SK-N-SH treated with all-trans-retinoic acid at 6 μM for 48 hours (cell line): ENCODE data around the gene IKBKE.
A peak's percentile ranks its signal among the peaks of the same experiment; 100 is the strongest.

Source experiments
- ATAC-seq: fragments of 200-7000 bp; cut with Tn5 transposase; 3 replicates; pipeline ENCODE4 v1.9.1; 2020; ENCODE audit warnings: mild to moderate bottlenecking, moderate library complexity
- ARNTL ChIP-seq: fragments of 450-650 bp; formaldehyde crosslinking; IDR thresholded peaks from 2 replicates; pipeline ENCODE4 v1.5.0; 2020; ENCODE audit warnings: low read depth, mild to moderate bottlenecking, moderate library complexity, borderline replicate concordance
- CSDC2 ChIP-seq: fragments of 250-450 bp; sonication (Bioruptor Pico); IDR thresholded peaks from 2 replicates; pipeline ENCODE4 v1.5.0; 2020; ENCODE audit warnings: mild to moderate bottlenecking, moderate library complexity
- ESRRG ChIP-seq: fragments of 250-450 bp; sonication (Bioruptor Pico); IDR thresholded peaks from 2 replicates; pipeline ENCODE4 v1.6.1; 2021; ENCODE audit warnings: mild to moderate bottlenecking
- GLIS3 ChIP-seq: fragments of 250-450 bp; sonication (Bioruptor Pico); IDR thresholded peaks from 2 replicates; pipeline ENCODE4 v1.5.0; 2020; ENCODE audit warnings: mild to moderate bottlenecking, moderate library complexity
- ISL1 ChIP-seq: fragments of 250-450 bp; sonication (Bioruptor Pico); IDR thresholded peaks from 2 replicates; pipeline ENCODE4 v2.1.2; 2022; ENCODE audit warnings: mild to moderate bottlenecking, moderate library complexity
- OSR1 ChIP-seq: fragments of 250-450 bp; sonication (Bioruptor Pico); IDR thresholded peaks from 2 replicates; pipeline ENCODE4 v1.8.0; 2022; ENCODE audit warnings: moderate library complexity, mild to moderate bottlenecking, inconsistent platforms
- PPARA ChIP-seq: fragments of 250-450 bp; sonication (Bioruptor Pico); IDR thresholded peaks from 2 replicates; pipeline ENCODE4 v1.5.0; 2020; ENCODE audit warnings: mild to moderate bottlenecking, borderline replicate concordance
- RARB ChIP-seq: fragments of 250-450 bp; sonication (Bioruptor Pico); IDR thresholded peaks from 2 replicates; pipeline ENCODE4 v1.8.0; 2021; ENCODE audit warnings: mild to moderate bottlenecking, moderate library complexity
- SNAI2 ChIP-seq: fragments of 250-450 bp; sonication (Bioruptor Pico); IDR thresholded peaks from 2 replicates; pipeline ENCODE4 v1.5.0; 2020; ENCODE audit warnings: mild to moderate bottlenecking, moderate library complexity
- TCF4 ChIP-seq: fragments of 250-450 bp; sonication (Bioruptor Pico); IDR thresholded peaks from 2 replicates; pipeline ENCODE4 v1.8.0; 2021; ENCODE audit warnings: mild to moderate bottlenecking, moderate library complexity, borderline replicate concordance
- TOX ChIP-seq: fragments of 250-450 bp; sonication (Bioruptor Pico); IDR thresholded peaks from 2 replicates; pipeline ENCODE4 v1.8.0; 2021; ENCODE audit warnings: mild to moderate bottlenecking, moderate library complexity, borderline replicate concordance
- ZC3H10 ChIP-seq: fragments of 250-450 bp; sonication (Bioruptor Pico); IDR thresholded peaks from 2 replicates; pipeline ENCODE4 v1.5.1; 2021; ENCODE audit warnings: mild to moderate bottlenecking, moderate library complexity
- ZFP3 ChIP-seq: fragments of 250-450 bp; sonication (Bioruptor Pico); IDR thresholded peaks from 2 replicates; pipeline ENCODE4 v1.5.0; 2020; ENCODE audit warnings: mild to moderate bottlenecking, moderate library complexity
- ZFP30 ChIP-seq: fragments of 450-650 bp; formaldehyde crosslinking; IDR thresholded peaks from 2 replicates; pipeline ENCODE4 v1.5.0; 2022; ENCODE audit warnings: mild to moderate bottlenecking, moderate library complexity
- ZNF565 ChIP-seq: fragments of 450-650 bp; formaldehyde crosslinking; conservative IDR thresholded peaks from 2 replicates; pipeline ENCODE4 v1.5.0; 2020; ENCODE audit warnings: low read depth, mild to moderate bottlenecking, moderate library complexity
- ZNF70 ChIP-seq: fragments of 450-650 bp; formaldehyde crosslinking; IDR thresholded peaks from 2 replicates; pipeline ENCODE4 v1.5.0; 2020; ENCODE audit warnings: mild to moderate bottlenecking, moderate library complexity
- ZNF8 ChIP-seq: fragments of 450-650 bp; formaldehyde crosslinking; IDR thresholded peaks from 2 replicates; pipeline ENCODE4 v1.5.0; 2020; ENCODE audit warnings: mild to moderate bottlenecking, moderate library complexity
- TF ChIP-seq, protein P1 (sequence below): fragments of 250-450 bp; sonication (Bioruptor Pico); IDR thresholded peaks from 2 replicates; pipeline ENCODE4 v1.5.0; 2020; ENCODE audit warnings: mild to moderate bottlenecking, moderate library complexity
- TF ChIP-seq, protein P2 (sequence below): fragments of 250-450 bp; sonication (Bioruptor Pico); IDR thresholded peaks from 2 replicates; pipeline ENCODE4 v1.5.1; 2020; ENCODE audit warnings: low read depth, mild to moderate bottlenecking, moderate library complexity
- TF ChIP-seq, protein P3 (sequence below): fragments of 250-450 bp; sonication (Bioruptor Pico); IDR thresholded peaks from 2 replicates; pipeline ENCODE4 v1.8.0; 2020; ENCODE audit warnings: mild to moderate bottlenecking, moderate library complexity, borderline replicate concordance
- TF ChIP-seq, protein P4 (sequence below): fragments of 250-450 bp; sonication (Bioruptor Pico); IDR thresholded peaks from 2 replicates; pipeline ENCODE4 v1.8.0; 2021; ENCODE audit warnings: low read depth, mild to moderate bottlenecking, moderate library complexity, borderline replicate concordance

The IKBKE gene

DNA sequence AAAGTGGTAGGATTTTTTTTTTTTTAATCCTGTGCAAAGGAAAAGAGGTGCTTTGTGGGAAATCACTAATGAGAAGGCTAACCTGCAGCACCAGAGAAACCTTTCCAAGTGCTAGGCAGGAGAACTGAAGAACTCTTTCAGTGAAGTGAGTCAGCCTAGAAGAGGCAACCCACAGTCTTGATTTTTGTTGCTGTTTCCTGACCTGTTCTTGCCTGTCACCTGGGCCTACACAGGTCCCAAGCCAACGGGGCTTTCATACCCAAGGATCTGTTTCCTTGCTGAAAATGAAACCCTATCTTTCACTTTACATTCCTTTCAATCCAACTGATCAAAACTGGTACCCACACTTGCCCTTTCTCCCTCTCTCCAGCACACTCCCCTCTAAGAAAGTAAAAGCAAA lies 7.1 kb upstream of the IKBKE start:
- ATAC-seq = no peak
- TF ChIP-seq, protein P1, sequence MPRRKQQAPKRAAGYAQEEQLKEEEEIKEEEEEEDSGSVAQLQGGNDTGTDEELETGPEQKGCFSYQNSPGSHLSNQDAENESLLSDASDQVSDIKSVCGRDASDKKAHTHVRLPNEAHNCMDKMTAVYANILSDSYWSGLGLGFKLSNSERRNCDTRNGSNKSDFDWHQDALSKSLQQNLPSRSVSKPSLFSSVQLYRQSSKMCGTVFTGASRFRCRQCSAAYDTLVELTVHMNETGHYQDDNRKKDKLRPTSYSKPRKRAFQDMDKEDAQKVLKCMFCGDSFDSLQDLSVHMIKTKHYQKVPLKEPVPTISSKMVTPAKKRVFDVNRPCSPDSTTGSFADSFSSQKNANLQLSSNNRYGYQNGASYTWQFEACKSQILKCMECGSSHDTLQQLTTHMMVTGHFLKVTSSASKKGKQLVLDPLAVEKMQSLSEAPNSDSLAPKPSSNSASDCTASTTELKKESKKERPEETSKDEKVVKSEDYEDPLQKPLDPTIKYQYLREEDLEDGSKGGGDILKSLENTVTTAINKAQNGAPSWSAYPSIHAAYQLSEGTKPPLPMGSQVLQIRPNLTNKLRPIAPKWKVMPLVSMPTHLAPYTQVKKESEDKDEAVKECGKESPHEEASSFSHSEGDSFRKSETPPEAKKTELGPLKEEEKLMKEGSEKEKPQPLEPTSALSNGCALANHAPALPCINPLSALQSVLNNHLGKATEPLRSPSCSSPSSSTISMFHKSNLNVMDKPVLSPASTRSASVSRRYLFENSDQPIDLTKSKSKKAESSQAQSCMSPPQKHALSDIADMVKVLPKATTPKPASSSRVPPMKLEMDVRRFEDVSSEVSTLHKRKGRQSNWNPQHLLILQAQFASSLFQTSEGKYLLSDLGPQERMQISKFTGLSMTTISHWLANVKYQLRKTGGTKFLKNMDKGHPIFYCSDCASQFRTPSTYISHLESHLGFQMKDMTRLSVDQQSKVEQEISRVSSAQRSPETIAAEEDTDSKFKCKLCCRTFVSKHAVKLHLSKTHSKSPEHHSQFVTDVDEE (CRISPR knock-in tag) = no peak
- no peak for TF ChIP-seq ESRRG

DNA sequence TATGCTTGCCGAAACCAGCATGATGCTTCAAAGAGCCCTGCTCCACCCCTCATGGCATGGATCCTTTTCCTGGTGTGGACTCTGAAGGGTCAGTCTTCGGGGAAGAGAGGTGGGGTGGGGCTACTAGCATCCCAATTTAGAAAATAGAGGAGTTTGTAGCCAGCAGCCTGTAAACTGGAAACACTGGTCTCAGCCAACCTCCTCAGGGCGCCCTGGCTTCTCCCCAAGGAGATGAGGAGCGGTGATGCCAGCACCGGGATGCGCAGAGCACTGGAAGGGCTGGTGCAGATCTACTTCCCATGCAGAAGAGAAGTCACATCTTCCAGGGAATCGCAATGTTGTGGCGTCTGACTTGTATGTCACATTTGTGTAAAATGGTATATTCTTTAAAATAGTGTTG lies 6.4 kb upstream of the IKBKE start:
- no peak for TF ChIP-seq ISL1
- TF ChIP-seq ZNF565 (CRISPR knock-in tag) = no peak
- no peak for TF ChIP-seq ARNTL (CRISPR knock-in tag)
- no peak for TF ChIP-seq GLIS3 (CRISPR knock-in tag)
- TF ChIP-seq ZFP3 (CRISPR knock-in tag) = no peak
- TF ChIP-seq PPARA = no peak
- no peak for TF ChIP-seq CSDC2 (CRISPR knock-in tag)
- TF ChIP-seq SNAI2 (CRISPR knock-in tag) = no peak
- no peak for ATAC-seq

DNA sequence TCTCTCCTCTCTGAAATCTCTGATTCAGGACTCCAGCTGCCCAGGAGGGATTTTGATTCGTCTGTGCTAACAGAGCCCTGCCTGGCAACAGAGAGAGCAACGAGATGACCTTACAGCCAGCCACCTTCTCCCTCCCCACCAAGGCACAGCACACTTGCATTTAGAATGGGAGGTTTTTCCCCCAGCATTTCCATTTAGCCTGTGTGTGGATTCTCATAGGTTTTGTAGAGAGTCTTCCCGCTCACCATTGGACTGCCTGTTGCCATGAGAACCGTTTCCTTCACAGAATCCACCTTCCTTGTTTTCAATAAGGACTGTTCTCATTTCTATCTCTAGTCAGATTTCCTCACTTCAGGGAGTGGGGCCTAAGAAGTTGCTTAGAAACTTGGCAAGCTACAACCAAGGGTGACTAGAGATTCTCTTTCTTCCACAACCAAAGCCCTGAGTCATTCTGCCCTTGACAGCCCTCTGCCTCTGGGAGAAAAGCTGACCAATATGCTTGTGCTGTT lies 5.8 kb upstream of the IKBKE start:
- ATAC-seq = peak; percentile 40
- TF ChIP-seq SNAI2 (CRISPR knock-in tag) (no peak), TOX (CRISPR knock-in tag) (no peak), ZNF8 (CRISPR knock-in tag) (no peak), ZNF70 (CRISPR knock-in tag) (no peak), ZFP3 (CRISPR knock-in tag) (no peak), RARB (CRISPR knock-in tag) (no peak), ZNF565 (CRISPR knock-in tag) (no peak), CSDC2 (CRISPR knock-in tag) (no peak), ZC3H10 (CRISPR knock-in tag) (no peak), ZFP30 (CRISPR knock-in tag) (no peak), GLIS3 (CRISPR knock-in tag) (no peak), TCF4 (CRISPR knock-in tag) (no peak)
- TF ChIP-seq, protein P1 (CRISPR knock-in tag) = no peak

DNA sequence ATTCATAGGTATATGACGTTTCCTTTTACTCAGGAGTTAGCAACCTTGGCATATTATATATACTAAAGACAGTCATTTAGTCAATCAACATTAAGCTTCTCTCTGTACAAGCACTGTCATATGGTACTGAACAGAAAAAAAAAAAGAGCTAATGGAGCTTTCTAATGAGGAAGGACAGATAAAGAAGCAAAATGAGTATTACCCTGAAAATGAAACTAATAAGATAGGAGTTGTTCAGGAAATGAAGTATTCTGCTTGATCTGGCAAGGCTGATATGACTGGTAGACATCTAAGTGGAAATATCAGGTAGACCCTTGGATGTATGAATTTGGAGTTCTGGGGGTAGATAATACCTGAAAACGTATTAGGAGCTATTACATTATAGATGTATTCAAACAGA lies 4.3 kb upstream of the IKBKE start:
- TF ChIP-seq, protein P2, sequence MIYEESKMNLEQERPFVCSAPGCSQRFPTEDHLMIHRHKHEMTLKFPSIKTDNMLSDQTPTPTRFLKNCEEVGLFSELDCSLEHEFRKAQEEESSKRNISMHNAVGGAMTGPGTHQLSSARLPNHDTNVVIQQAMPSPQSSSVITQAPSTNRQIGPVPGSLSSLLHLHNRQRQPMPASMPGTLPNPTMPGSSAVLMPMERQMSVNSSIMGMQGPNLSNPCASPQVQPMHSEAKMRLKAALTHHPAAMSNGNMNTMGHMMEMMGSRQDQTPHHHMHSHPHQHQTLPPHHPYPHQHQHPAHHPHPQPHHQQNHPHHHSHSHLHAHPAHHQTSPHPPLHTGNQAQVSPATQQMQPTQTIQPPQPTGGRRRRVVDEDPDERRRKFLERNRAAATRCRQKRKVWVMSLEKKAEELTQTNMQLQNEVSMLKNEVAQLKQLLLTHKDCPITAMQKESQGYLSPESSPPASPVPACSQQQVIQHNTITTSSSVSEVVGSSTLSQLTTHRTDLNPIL (CRISPR knock-in tag) = no peak
- TF ChIP-seq OSR1 (CRISPR knock-in tag) = no peak
- no peak for TF ChIP-seq GLIS3 (CRISPR knock-in tag)
- no peak for TF ChIP-seq ISL1
- TF ChIP-seq SNAI2 (CRISPR knock-in tag) = no peak
- no peak for TF ChIP-seq ZNF8 (CRISPR knock-in tag)
- TF ChIP-seq, protein P1 (CRISPR knock-in tag) = no peak
- TF ChIP-seq, protein P3, sequence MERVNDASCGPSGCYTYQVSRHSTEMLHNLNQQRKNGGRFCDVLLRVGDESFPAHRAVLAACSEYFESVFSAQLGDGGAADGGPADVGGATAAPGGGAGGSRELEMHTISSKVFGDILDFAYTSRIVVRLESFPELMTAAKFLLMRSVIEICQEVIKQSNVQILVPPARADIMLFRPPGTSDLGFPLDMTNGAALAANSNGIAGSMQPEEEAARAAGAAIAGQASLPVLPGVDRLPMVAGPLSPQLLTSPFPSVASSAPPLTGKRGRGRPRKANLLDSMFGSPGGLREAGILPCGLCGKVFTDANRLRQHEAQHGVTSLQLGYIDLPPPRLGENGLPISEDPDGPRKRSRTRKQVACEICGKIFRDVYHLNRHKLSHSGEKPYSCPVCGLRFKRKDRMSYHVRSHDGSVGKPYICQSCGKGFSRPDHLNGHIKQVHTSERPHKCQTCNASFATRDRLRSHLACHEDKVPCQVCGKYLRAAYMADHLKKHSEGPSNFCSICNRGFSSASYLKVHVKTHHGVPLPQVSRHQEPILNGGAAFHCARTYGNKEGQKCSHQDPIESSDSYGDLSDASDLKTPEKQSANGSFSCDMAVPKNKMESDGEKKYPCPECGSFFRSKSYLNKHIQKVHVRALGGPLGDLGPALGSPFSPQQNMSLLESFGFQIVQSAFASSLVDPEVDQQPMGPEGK (CRISPR knock-in tag) = no peak
- TF ChIP-seq TOX (CRISPR knock-in tag) = no peak
- no peak for TF ChIP-seq PPARA
- TF ChIP-seq, protein P4, sequence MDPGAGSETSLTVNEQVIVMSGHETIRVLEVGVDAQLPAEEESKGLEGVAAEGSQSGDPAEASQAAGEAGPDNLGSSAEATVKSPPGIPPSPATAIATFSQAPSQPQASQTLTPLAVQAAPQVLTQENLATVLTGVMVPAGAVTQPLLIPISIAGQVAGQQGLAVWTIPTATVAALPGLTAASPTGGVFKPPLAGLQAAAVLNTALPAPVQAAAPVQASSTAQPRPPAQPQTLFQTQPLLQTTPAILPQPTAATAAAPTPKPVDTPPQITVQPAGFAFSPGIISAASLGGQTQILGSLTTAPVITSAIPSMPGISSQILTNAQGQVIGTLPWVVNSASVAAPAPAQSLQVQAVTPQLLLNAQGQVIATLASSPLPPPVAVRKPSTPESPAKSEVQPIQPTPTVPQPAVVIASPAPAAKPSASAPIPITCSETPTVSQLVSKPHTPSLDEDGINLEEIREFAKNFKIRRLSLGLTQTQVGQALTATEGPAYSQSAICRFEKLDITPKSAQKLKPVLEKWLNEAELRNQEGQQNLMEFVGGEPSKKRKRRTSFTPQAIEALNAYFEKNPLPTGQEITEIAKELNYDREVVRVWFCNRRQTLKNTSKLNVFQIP (CRISPR knock-in tag) = no peak
- TF ChIP-seq ESRRG = no peak
- TF ChIP-seq, all 23 proteins: peak for 0
- ATAC-seq = no peak
